Measurements from ENCODE around the gene TMEM266.

TMEM266 gene

GRCh38 chr15:76108021-76108723, 48.4 kb downstream of the TMEM266 start:
- Mint-ChIP-seq H3K36me3 (ENCODE audit: low read depth) (peaks cover 9% of the 10 kb centered on the region), H3K27me3 (ENCODE audit: low read depth) (no peaks in the 10 kb centered on the region), H3K4me3 (no peak overlapping the region), H3K27ac (no peak overlapping the region), H3K4me1 (no peaks in the 10 kb centered on the region), H3K9me3 (peaks cover 8% of the 10 kb centered on the region)
- TF ChIP-seq CTCF (IDR thresholded peaks at IDR 0.05; ENCODE audit: unreplicated experiment in 3 of 3) = no peak

GRCh38 chr15:76109046-76109445, 49.3 kb downstream of the TMEM266 start:
- Mint-ChIP-seq H3K4me1 (no peaks in the 10 kb centered on the region), H3K9me3 (peaks cover 8% of the 10 kb centered on the region), H3K4me3 (no peak overlapping the region), H3K27ac (no peak overlapping the region), H3K27me3 (ENCODE audit: low read depth) (no peaks in the 10 kb centered on the region), H3K36me3 (ENCODE audit: low read depth) (peaks cover 9% of the 10 kb centered on the region)
- no peak for TF ChIP-seq CTCF (IDR thresholded peaks at IDR 0.05; ENCODE audit: unreplicated experiment in 3 of 3)

GRCh38 chr15:76114561-76114960, 54.8 kb downstream of the TMEM266 start:
- Mint-ChIP-seq H3K27me3 (ENCODE audit: low read depth) (no peaks in the 10 kb centered on the region), H3K9me3 (peaks cover 8% of the 10 kb centered on the region), H3K4me1 (no peaks in the 10 kb centered on the region), H3K4me3 (no peak overlapping the region), H3K27ac (no peak overlapping the region), H3K36me3 (ENCODE audit: low read depth) (peaks cover 5% of the 10 kb centered on the region)
- no peak for TF ChIP-seq CTCF (IDR thresholded peaks at IDR 0.05; ENCODE audit: unreplicated experiment in 3 of 3)

- Mint-ChIP-seq H3K4me1 (no peaks in the 10 kb centered on the region), H3K36me3 (ENCODE audit: low read depth) (no peaks in the 10 kb centered on the region), H3K27me3 (ENCODE audit: low read depth) (no peaks in the 10 kb centered on the region), H3K9me3 (peaks cover 1% of the 10 kb centered on the region), H3K27ac (no peak overlapping the region), H3K4me3 (no peak overlapping the region)
- TF ChIP-seq CTCF (IDR thresholded peaks at IDR 0.05; ENCODE audit: unreplicated experiment in 3 of 3) = no peak
Observed at GRCh38 chr15:76116138-76116885, 56.5 kb downstream of the TMEM266 start.

GRCh38 chr15:76117181-76117580, 57.4 kb downstream of the TMEM266 start:
- Mint-ChIP-seq H3K9me3 (no peaks in the 10 kb centered on the region), H3K27me3 (ENCODE audit: low read depth) (no peaks in the 10 kb centered on the region), H3K36me3 (ENCODE audit: low read depth) (no peaks in the 10 kb centered on the region), H3K27ac (no peak overlapping the region), H3K4me3 (no peak overlapping the region), H3K4me1 (no peaks in the 10 kb centered on the region)
- TF ChIP-seq CTCF (IDR thresholded peaks at IDR 0.05; ENCODE audit: unreplicated experiment in 3 of 3) = no peak

All from nephron (organoid).